HG03521 (cell line): ENCODE data around the gene CEMIP.

Source experiments
- ATAC-seq: cut with Tn5 transposase; IDR thresholded peaks from one replicate; pipeline ENCODE4 v1.9.1; 2021; ENCODE audit warnings: mild to moderate bottlenecking, moderate library complexity; ENCODE audit not compliant: unreplicated experiment

CEMIP gene

DNA sequence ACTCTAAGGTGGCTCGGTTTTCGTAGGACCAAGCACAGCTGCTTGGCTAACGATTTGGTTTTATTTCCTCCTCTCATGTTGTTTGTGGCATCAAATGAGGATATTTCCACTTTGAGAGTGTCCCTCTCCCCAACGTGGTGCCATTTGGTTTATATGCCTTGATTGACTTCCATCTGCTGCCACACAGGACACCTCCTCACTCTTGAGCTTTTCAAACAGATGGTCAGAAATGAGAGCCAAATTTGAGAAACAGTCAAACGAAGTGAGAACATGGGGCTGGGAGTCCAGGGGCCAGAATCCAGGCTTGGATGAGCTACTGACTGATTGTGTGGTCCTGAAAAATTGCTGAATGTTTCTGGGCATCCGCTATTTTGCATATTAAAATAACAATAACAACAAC, 43.5 kb downstream of the CEMIP start:
- no peak for ATAC-seq

DNA sequence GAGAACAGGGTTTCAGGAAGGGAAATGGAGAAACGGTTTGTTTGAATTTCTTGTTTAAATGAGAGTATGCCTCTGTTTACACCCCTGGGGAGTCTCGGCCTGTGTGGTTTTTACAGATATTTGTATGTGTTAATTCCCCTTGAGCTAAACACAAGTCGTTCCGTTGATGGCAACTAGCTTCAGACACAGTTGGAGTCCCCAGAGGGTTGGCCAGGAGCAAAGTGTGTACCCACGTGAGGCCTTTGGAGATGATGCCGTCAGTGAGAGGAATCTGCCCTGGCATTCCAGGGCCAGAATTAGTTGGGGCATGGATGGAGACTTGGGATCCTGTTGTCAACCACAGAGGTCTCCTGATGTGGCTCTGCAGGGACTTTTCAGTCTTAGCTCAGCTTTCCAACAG, 44.0 kb downstream of the CEMIP start:
- ATAC-seq, result no peak

DNA sequence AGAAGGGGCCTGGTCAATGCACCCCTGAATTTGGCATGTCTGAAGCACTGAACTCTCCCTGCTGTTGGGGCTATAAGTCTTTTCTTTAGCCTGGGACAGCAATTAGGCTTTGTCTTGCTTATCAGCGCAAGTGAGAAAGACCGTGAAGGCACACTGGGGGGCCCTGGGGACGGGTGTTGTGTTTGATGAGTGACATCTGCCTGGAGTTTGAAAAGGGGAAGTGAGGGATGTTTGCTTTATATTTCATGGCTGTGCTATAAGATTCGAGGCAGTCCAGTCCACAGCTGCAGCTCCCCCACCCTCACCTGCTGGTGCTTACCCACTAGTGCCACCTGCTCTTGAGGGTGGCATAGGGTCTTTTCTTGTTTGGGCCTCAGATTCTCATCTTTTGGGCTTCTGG, 44.8 kb downstream of the CEMIP start:
- ATAC-seq, result no peak

DNA sequence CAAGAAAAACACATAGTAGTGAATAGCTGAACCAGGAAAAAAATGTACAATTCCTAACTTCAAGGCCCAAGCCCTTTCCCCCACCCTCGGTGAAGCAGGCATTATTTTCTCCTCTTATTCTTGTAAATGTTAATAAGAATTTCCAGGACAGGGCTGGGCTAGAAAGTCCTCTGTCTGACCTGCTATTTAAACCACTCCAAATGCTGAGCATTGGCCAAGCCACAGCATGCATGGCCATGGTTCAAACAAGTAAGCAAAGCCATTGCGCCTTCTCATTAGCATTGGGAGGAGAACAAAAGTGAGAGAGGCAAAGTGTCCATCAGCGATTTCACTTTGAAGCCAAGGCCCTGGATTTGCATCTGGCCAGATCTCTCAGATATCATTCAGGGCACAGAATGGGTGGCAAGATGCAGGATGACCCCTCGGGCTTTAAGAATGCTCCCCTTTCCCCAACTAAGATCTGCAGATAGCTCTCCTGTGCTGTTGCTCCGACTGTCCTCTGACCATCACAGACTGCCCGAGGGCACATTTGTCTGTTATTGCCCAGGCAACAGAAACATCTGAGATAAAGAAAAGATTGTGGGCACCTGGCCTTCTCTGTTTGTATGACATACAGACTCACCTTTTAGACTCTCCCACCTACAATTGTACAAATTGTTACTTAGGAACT, 46.3 kb downstream of the CEMIP start:
- ATAC-seq, result no peak

DNA sequence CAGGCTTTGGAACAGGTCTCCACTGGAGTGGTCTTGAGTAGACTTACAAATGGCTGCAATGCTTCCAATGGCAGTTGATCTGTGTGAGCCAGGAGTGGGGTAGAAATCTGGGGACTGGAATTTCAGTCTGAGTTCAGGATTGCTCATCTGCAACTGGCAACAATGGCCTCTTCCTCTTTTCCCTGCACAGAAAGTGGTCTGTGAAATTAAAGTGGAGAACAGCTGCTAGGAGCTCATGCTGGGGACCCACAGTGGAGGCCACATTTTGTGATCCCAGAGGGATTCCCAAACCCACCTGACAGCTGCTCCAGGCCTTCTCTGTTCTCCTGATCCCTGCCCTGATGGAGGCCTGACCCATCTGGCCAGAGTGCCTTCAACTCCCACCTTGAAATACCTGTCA, 49.6 kb downstream of the CEMIP start:
- ATAC-seq, result no peak

DNA sequence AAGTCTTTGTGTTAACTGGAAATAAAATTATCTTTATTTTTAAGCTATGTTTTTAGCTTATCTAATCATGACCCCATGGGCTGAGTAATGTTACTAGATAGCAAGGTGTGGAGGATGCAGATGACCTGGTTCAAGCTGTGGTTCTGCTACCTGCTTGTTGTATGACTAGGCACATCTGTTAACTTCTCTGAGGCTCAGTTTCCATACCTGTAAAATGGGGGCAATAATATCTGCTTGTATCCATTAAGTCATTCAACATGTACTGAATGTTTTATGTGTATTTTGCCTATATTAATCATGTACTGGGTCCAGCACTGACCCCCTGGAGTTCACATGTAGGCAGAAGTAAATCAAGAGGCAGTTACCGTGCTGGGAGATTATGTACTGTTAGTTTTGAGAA, 51.5 kb downstream of the CEMIP start:
- no peak for ATAC-seq

DNA sequence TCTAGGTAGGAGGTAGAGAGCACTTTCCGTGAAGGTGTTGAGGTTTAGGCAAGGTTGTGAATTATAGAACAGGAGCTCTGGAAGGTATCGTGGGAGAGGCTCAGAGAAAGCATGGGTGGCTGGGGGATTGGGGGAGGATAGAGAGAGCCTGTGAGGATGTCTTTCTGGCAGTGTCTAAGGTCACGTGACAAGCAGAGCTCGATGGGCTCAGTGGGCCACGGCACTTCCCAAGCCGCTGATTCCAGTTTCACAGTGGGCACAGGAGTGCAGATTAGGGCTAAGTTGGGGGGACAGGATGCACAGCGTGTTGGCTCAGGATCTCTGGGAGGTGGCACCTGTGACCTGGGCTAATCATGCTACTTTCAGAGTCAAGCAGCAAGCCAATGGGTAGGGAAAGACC, 52.0 kb downstream of the CEMIP start:
- no peak for ATAC-seq

DNA sequence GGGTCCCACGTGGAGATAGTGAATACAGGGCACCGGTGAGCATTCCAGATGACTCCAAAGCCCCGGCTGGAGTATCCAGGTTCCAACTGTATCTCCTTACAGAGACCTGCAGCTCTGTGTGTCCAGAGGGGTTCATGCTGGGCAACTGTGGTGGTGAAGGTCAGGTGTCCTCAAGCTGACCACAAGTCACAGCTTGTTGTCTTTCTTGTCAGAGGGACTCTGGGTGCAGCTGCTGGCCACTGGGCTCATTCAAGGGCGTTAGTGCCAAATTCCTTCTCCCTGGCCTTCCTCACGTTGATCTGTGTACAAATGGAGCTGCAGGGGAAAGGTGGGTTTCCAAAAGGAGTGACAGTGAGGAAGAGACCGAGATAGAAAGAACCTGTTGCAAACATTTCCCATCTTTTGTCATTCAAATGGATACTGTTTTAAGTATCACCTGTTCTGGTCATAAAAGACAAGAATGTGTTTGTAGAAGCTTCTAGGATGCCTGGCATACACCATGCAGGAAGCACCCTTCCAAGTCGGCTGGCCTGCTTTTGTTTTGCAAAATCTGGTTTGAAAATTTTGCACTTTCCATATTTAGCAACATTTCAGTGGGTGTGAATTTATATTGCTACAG, 52.5 kb downstream of the CEMIP start:
- ATAC-seq, result no peak

DNA sequence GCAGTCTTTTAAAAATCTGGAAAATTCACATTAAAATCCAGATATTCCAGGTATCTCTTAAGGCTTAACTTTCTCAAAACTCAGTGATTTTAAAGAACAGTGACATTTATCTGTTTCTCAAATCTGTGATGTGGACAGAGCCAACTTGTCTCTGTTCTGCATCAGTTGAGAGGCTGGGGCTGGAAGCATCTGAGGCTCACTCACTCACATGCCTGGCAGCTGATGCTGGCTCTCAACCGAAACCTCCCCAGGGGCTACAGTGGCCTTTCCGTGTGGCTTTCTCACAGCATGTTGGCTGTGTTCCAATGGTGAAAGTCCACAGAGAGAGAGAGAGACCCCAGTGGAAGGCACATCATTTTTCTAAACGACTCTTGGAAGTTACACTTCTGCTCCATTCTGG, 53.5 kb downstream of the CEMIP start:
- no peak for ATAC-seq

DNA sequence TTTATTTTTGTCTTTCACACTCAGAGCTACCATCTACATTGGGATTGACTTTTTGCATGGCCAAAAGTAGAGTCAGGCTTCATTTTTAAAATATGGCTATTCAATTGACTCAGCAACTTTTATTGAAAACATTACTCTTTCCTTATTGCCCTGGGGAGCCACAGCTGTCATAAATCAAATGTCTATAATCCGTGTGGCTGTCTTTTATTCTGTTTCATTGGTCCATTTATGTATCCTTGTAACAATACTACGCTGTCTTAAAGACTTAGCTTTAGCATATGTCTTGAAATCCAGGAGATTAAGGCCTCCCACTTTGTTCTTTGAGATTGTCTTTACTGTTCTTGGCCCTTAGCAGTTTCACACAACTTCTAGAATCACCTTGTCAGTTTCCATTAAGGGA, 55.2 kb downstream of the CEMIP start:
- no peak for ATAC-seq

DNA sequence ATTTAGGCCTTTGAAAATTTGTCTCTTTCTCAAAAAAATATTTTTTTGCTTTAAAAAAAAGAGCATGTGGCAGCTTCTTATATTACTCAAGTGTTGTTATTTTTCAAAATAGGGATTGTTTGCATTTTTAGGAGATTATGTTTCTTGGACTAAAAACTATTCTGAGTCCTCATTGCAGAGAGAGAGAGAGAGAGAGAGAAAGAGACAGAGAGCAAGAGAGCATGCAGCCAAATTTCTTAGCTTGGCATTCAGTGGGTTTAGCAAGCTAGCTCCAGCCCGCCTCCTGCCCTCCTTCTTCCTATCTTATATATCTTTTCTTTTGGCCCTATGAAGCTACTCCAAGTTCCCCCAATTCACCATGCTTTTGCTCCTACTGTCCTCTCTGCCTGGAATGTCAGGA, 55.7 kb downstream of the CEMIP start:
- no peak for ATAC-seq

DNA sequence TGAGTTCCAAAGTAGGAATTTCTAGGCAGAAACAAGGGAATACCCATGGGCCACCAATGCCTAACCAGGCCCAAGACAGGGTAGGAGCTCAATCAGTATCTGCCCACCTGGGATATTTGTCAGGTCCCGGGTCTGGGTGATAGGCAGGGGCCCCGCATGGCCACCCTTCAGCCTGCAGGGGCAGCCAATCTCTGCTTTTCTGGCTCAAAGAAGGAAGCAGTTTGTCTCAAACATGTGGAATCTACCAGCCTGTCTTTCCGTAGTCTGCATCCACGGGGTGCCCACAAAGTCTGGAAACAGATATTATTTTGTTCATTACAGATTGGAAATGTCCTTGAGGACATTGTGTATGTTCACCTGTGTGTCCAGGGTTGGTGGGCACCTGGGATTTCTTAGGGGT, 56.2 kb downstream of the CEMIP start:
- ATAC-seq, result no peak

DNA sequence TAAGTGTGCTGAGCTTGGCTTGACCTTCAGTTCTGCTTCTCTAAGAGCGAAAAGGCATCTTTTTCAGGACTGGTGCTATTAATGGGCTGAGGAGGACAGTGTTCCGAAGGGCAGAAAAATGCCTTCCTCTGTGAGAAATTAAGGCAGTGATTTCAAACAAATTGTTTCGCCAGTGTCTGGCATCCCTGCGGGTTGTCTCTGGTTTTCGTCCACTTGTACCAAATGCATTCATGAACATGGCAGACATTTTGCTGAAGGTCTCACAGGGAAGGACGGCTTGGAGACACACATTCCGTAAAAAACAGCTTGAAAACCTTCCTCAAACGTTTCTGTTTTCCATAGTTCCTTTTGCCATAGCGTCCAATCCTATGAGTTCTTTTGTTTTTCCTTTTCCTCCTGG, 57.1 kb downstream of the CEMIP start:
- no peak for ATAC-seq

DNA sequence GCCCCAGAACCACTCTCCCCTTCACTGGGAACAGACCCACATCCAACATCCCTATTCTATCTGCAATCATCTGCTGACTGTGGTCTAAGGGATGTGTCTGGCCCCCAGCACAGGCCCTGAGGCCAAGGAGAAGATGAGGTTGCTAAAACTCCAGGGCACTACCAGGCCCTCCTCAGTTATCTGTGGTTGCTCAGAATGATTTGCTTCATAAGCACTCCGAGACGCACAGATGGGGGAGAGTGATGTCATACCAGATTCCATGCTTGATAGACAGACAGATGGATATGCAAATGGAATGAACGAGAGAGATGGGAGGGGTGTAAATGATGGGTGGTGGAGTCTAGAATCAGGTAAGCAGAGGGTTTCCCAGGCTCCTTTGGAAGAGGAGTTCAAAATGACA, 57.8 kb downstream of the CEMIP start:
- no peak for ATAC-seq

DNA sequence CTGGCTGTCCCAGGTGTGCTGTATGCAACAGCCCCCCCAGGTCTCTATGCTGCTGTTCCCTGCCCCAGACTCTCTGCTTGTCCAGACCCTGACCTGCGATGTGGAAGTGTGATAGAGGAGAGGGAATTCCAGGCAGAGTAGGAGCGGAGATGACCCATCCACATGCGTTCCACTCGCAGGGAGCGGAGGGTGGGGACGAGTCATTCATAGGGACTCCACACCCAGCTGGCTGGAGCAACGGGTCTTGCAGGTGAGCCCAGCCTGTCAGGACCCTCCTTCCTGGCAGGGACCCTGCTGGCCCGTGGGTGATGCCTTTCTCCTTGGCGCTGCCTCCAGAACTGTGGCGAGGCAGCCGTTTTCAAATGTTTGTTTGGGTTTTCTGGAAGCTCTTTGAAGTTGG, 58.8 kb downstream of the CEMIP start:
- ATAC-seq, result no peak

DNA sequence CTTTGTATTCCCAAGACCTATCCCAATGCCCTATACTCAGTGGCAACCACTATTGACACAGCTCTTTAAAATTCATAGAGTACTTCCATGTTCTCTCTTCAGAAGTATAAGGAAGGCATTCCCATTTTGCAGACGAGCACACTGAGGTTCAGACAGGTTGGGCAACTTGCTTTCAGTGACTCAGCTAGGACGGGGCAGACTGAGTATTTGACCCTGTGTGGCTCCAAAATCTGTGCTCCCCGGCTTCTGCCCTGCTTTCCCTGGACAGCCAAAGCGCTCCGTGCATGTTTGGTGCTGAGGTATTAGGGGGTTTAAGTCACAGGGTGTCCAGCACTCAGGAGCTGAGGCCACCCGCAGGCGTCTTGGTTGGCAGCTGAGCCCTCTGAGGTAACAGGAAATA, 59.5 kb downstream of the CEMIP start:
- ATAC-seq, result no peak

DNA sequence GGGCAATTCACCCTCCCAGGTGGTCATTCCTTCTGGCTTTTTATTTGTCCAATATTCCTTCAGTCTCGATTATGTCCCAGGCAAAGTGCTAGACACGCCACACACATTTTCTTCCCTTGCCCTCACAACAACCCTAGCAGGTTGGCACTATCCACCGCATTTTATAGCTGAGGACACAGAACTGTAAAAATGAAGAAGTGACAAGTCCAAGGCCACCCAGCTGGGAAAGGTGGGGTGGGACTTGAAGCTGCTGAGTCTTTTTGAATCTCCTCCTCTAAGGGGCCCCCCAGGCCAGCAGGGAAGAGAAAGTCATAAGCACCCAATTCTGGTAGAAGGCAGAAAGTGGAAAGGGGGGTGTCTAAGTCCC, 60.6 kb downstream of the CEMIP start:
- ATAC-seq, result no peak

DNA sequence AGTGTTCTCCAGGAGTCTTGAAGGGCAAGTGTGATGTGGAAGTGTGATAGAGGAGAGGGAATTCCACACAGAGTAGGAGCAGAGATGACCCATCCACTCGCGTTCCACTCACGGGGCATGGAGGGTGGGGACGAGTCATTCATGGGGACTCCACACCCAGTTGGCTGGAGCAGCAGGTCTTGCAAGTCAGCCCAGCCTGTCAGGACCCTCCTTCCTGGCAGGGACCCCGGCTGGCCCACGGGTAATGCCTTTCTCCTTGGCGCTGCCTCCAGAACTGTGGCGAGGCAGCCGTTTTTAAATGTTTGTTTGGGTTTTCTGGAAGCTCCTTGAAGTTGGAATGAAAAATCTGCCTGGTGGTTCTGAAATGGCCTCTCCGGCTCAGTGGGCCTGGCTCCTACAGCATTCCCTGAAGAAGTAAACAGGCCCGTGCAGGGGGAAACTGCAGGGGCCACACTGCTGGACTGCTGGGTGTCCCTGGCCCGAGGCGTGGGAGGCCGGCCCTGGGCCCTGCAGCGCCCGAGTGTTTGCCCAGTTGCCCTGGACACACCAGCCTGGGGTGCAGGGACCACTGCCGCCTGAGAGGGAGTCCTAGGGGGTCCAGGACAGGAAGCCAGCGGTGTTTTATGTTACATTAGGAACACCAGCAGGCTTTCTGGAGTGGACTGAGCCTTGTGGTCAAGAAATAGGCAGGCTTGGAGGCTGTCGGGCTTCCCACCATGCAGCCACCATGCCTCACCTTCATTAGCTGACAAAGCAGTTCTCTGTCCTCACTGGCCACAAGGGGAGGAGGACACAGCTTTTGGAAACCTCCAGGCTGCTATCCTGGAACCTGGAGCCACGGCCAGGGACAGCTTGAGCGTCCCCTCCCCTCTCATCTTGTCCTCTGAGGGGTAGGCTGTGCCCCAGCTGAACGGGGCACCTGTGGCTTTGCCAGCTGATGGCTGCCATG, 61.3 kb downstream of the CEMIP start:
- ATAC-seq, result no peak

DNA sequence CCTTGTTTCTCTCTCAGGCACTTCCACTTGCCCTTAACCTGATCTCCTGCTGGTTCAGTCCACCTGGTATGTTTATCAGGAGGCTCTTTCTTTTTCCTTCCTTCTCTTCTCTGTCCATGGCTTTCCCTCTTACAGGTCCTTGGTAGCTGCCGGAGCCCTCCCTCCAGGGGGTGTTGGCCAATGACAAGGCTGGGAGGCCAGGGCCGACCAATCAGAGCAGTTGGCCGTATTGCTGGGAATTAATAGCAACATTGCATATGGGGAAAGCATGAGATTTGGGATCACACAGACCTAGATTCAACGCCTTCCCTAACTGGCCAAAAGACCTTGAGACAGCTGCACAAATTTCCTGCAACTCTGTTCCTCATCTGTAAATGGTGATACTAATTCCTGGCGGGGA, 62.4 kb downstream of the CEMIP start:
- no peak for ATAC-seq

DNA sequence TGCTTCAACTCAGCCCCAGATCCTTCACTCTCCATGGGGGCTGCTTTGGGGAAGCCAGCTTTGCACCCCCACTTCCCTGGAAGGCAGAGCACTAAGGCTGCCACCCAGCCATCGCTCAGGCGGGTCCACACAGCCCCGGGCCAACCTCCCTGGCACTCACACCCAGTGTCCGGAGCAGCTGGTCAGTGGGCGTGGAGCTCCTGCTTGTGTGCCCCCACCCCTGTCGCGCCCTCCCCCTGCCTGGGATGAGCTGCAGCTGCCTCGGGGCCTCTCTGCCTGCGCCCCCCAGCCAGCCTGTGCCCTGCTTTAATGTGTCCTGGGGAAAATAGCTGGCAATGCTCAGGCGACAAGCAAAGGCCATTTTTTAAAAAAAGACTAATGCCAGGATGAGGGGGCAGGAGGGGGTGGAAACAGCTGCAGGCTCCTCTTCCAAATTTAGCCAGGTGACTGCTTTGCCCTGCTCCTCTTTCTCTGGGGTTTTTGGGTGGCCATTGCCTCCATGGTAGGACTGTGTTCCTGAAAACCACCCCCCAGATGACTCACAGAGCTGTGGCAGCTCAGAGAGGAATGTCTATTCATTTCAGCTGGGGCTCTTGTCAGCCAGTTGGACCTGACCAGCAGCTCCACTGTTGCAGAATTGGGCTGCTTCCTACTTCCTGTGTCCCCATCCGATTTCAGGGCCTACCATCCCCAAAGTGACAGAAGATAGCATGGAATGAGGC, 65.0 kb downstream of the CEMIP start:
- ATAC-seq, result no peak

DNA sequence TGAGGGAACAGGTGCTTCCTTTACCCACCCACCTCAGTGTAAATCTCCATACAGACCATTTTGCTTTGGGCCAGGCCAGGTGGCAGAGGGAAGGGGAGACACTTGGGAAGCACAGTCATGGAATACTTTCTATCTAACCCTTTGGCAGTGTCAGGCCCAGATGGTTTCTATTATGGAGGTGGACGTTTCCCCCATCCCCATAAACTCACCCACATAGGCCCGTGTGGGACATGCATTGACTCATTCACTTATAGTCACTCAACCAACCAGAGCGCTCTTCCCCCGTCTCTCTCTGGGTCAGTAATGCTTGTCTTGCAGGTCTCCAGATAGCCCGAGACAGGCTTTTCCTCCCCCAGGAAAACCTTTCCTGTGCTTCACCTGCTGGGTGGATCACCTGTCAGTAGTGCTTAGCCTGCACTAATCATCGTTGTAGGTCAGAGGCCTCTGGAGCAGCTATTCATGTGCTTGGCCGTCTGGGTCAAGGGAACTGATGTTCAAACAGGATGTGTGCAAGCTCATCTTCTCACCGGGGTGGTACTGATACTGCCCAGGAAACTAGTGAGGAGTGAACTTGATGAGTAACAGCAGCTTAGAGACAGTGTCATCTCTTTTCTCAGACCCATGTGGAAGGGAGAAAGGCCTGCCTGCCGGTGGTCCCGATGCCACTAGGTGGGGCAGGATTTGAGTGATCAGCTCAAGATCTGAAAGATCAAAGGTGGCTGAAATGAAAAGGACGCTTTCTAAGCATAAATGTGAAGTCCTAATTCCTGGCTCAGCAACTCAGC, 67.1 kb downstream of the CEMIP start:
- no peak for ATAC-seq
